ENCODE measurements around the gene MXI1.
A peak's percentile ranks its signal among the peaks of the same experiment; 100 is the strongest.
"Not testable (repeated sequence)": the region's sequence is repeated elsewhere in the genome, so short reads cannot be mapped to it uniquely, and the experiment has no call there.

MXI1 gene

GRCh38 chr10:110244550-110244949, 37.1 kb downstream of the MXI1 start:
- DNase-seq = no peak

GRCh38 chr10:110247833-110248232, 40.4 kb downstream of the MXI1 start:
- not testable (repeated sequence) for DNase-seq

GRCh38 chr10:110249489-110249888, 42.1 kb downstream of the MXI1 start:
- not testable (repeated sequence) for DNase-seq

- not testable (repeated sequence) for DNase-seq
Observed at GRCh38 chr10:110251392-110251791, 44.0 kb downstream of the MXI1 start.

GRCh38 chr10:110252151-110252550, 44.7 kb downstream of the MXI1 start:
- no peak for DNase-seq

GRCh38 chr10:110254467-110254866, 47.1 kb downstream of the MXI1 start:
- no peak for DNase-seq

GRCh38 chr10:110258542-110258941, 51.1 kb downstream of the MXI1 start:
- no peak for DNase-seq

- no peak for DNase-seq
Observed at GRCh38 chr10:110259317-110259716, 51.9 kb downstream of the MXI1 start.

GRCh38 chr10:110260746-110261477, 53.5 kb downstream of the MXI1 start:
- no peak for DNase-seq

- no peak for DNase-seq
Observed at GRCh38 chr10:110263164-110263563, 55.8 kb downstream of the MXI1 start.

GRCh38 chr10:110265573-110266193, 58.3 kb downstream of the MXI1 start:
- peak; percentile 61 for DNase-seq

GRCh38 chr10:110267276-110267675, 59.9 kb downstream of the MXI1 start:
- DNase-seq = no peak

- no peak for DNase-seq
Observed at GRCh38 chr10:110268442-110268841, 61.0 kb downstream of the MXI1 start.

GRCh38 chr10:110268971-110269370, 61.6 kb downstream of the MXI1 start:
- DNase-seq = no peak

GRCh38 chr10:110269374-110270318, 62.2 kb downstream of the MXI1 start:
- DNase-seq = no peak

GRCh38 chr10:110272995-110273394, 65.6 kb downstream of the MXI1 start:
- DNase-seq = not testable (repeated sequence)

GRCh38 chr10:110273474-110273873, 66.1 kb downstream of the MXI1 start:
- DNase-seq = no peak

- DNase-seq = no peak
Observed at GRCh38 chr10:110274072-110274627, 66.7 kb downstream of the MXI1 start.

GRCh38 chr10:110274647-110275046, 67.2 kb downstream of the MXI1 start:
- DNase-seq = no peak

- DNase-seq = no peak
Observed at GRCh38 chr10:110275128-110275729, 67.8 kb downstream of the MXI1 start.

GRCh38 chr10:110276603-110277002, 69.2 kb downstream of the MXI1 start:
- DNase-seq = no peak

- DNase-seq = no peak
Observed at GRCh38 chr10:110277591-110277990, 70.2 kb downstream of the MXI1 start.

Data from NCI-H2227 treated with DMSO at 0.1 percent for 48 hours (cell line).